Esophagus muscularis mucosa (tissue), 3 donors: ENCODE data around the gene ANKRD60.

Experiments used
- CTCF ChIP-seq, 3 experiments: fragments of 200-600 bp in 2 of 3; fragments of 450-650 bp in 1 of 3; sonication (generic) in 2 of 3; IDR thresholded peaks; one replicate each; pipeline ENCODE4 v1.5.1; 2017 to 2019; ENCODE audit warnings: antibody characterized with exemption in 3 of 3, mild to moderate bottlenecking in 2 of 3, moderate library complexity in 1 of 3
- POLR2A ChIP-seq: fragments of 450-650 bp; IDR thresholded peaks from one replicate; pipeline ENCODE4 v1.6.1; 2017; ENCODE audit warnings: antibody characterized with exemption, moderate library complexity, mild to moderate bottlenecking, low read depth

GRCh38 chr20:58214310-58214709 is 14.1 kb downstream of the ANKRD60 start:
- TF ChIP-seq POLR2A (no peak), CTCF (IDR thresholded peaks at IDR 0.05) (no peak)
